Measurements from ENCODE around the gene MYF6. TPM values are rescaled to one million over a fixed set of nuclear protein-coding genes. Genes with fewer than 3 reads are reported as not detected.
A peak's percentile ranks its signal among the peaks of the same experiment; 100 is the strongest.

MYF6 gene
- total RNA-seq, 1 donor from 2014 or later = not detected

DNA sequence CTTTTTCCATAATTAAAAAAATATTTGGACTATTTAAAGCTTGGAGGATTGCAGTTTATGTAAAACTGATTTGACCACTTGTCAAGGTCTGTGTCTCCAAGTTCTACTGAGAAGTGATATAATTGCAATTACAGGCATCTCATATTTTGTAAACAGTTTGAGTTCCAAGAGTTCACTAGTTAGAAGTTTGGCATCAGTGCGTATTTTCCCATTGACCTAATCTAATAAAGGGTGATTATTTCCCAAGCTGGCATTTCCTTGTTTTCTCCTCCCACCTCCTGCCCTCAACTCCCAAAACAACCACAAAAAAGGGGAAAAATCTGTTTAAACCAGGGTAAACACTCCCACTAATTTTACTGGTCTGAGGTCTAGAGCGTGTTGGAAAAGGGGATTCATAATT lies 3.0 kb upstream of the MYF6 start:
- ATAC-seq (no peak), DNase-seq (ENCODE audit: low spot score) (no peak)

DNA sequence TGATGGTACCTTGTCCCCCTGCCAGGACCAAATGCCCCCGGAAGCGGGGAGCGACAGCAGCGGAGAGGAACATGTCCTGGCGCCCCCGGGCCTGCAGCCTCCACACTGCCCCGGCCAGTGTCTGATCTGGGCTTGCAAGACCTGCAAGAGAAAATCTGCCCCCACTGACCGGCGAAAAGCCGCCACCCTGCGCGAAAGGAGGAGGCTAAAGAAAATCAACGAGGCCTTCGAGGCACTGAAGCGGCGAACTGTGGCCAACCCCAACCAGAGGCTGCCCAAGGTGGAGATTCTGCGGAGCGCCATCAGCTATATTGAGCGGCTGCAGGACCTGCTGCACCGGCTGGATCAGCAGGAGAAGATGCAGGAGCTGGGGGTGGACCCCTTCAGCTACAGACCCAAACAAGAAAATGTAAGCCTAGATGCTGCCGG lies 410 bp downstream of the MYF6 start:
- no peak for DNase-seq (ENCODE audit: low spot score)
- ATAC-seq = no peak

DNA sequence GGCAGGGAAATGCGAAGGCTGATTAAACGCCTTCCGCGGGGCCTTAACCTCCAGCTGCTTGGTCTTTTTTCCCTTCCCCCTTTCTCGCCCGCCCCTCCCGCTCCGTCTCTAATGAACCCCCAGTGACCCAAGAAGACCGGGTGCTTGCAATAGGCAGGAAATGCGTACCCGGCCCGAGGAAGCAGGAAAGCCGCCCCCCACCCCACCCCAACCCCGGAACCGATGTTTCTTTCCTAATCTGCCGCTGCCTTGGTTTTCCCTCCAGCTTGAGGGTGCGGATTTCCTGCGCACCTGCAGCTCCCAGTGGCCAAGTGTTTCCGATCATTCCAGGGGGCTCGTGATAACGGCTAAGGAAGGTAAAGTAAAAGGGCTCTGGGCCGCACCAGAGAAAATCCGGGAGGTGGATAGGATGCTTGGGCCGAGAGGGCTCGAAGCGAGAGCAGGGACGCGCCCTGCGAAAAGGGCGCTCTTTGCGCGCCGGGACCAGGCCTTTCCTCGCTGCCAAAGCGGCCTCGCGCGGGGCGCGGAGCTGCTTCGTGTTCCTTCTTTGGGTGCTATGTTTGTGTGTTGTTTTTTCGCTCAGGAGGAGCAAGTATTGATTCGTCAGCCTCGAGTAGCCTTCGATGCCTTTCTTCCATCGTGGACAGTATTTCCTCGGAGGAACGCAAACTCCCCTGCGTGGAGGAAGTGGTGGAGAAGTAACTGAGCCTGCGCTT lies 983 bp downstream of the MYF6 start:
- DNase-seq (ENCODE audit: low spot score) (no peak), ATAC-seq (peak; percentile 40)

DNA sequence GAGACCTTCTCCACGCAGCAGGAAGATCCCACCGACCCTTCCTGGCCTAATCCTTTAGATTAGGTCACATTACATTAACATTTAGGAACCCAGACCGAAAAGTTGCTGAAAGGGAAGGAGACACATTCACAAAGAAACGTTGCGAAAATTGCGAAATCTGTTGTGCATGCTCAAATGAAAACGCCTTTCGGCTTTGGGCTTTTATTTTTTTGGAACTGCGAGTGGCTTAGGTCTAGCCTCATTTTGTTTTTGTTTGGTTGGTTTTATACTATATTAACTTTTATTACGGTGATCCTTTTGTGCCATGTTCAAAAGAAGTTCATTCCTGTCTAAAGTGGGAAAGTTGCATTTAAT lies 1.5 kb downstream of the MYF6 start:
- no peak for DNase-seq (ENCODE audit: low spot score)
- ATAC-seq = no peak

DNA sequence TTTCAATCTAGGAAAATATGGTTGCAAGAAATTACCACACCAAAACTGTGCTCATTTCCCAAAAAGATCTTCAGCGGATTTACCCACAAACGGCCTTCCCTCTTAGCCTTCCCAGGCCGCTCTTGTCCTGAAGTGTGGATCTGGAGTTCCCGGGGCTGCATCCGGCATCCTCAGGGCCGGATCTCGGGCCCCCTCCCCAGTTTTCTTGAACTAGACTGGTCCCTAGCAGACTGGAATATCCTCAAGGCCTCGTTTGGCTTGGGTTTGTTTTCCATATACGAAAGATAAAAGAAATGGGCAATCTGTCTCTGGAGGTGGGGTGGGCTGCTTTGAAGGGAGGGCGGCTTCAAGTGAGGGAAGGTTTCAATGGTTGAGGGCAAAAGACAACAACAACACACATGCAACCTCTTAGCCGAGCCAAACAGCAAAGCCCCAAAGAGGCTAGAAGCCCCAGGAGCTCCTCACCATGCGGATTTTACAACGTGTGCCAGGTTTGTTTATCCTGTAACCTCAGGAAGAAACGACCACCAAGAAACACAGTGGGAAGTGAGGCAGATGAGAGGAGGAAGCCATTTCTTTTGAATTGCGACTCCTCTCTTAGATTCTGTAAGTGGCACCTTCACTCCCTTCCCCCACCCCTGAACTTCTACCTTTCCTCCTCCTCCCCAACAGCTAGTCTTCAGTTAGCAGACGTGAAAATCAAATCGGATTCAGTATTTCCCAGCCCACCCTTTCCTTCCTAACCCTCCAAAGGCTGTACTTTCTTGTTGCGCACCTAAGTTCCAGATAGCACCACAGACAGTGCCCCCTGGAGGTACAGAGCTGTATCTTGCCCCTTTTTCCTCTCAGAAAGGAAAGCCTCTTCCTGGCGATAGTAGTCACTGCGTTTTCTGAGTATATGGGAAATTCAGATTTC lies 2.6 kb downstream of the MYF6 start:
- ATAC-seq (peak; percentile 58), DNase-seq (ENCODE audit: low spot score) (no peak)

DNA sequence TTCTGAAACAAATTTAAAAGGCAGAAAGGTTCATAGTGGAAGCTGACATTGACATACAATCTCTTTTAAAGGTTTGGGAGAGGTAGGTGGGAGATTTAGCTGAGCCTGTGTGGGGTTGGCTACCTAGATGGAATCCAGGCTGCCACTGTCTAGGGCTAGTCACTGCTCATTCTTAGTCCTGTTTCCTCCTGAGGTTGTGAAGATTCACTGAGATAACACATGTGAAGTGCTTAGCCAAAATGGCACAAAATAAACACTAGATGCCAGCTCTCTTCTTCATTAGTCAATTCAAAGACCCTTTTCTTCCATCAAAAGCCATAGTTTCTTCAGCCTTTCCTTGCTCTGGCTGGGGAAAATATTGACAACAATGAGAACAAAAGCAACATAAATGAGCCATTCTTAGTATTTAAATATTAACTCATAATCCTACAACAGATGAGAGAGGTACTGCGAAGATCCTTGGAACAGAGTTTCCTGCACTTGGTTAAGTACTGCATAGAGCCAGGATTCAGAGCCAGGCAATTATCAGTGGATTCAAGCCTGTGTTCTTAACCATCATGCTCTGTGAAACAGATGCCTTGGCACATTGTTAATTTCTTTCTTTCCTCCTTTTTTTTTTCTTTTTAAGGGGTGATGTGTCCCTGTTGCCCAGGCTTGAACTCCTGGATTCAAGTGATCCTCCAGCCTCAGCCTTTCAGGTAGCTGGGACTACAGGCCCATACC lies 3.5 kb downstream of the MYF6 start:
- ATAC-seq = no peak
- DNase-seq (ENCODE audit: low spot score) = no peak

DNA sequence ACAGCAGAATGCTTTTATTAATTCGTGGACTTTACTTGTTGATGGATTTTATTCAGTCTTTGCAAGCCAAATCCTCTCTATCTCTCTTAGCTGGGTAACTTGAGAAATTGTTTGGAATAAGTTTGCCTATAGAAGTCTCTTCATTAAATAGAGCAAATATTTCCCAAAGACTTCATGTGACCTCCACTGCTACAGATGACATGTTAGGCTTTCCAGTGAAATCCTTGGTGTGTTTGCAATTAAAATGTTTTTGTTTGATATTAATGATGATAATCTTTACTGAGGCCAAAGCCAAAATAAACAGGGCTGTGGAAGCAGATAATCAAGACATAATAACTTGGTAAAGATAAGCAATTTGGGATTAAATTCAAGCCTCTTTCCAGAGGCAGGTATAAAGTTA lies 4.4 kb downstream of the MYF6 start:
- DNase-seq (ENCODE audit: low spot score) (no peak), ATAC-seq (no peak)

DNA sequence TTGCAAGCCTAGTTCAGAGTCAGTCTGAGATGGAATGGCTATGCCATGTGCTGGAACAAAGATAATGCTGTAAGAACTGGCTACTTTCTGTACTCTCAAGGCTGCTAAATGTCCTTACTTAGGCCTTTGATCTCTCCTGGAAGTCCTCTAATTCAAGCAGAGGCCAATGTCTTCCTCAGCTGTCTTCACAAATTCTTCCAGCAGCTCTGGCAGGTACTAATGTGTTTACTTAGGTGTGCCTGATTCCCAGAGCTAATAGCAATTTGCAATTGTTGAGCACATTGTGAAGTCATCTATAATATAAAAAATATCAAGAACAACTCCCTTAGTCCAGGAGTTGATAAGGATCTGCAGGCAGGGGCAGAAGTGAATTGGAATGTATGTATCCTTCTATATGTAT lies 5.4 kb downstream of the MYF6 start:
- DNase-seq (ENCODE audit: low spot score) (no peak), ATAC-seq (no peak)

DNA sequence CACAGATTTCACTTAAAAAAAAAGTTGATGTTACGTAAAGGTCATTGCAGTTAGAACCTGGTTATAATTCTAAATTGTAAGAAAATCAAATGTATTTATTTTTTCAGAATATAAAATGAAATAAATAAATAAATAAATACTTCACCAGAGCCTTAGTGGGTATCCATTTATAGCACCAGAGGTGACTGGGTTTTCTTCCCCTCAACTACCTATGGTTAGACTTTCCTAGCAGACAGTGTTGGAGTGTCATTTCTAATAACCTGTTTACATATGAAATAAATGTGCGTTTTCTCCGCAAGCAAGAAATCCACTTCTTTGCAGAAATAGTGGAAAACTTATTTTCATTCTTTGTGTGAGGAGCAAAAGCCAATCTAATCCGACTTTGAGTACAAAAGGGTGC lies 6.0 kb downstream of the MYF6 start:
- no peak for DNase-seq (ENCODE audit: low spot score)
- ATAC-seq = no peak

DNA sequence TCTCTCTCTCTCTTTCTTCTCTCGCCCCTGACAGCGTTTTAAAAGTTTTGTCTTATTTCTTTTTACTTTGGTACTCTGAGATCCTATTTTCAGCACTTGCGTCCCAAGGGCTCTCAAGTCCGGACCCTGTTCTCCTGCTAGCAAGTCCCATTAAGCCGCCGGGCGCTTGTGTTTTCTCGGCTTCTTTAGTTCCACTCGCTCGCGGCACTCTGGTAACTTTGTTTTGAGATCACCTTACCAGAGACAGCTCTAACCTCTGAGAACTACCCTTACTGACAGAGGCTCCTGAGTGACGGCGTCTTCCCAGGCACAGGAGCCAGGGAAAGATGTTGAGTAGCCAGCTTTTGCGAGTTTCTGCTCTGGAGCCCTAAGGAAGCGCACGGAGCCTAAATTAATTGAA lies 6.6 kb downstream of the MYF6 start:
- peak; percentile 56 for ATAC-seq
- DNase-seq (ENCODE audit: low spot score) = no peak

DNA sequence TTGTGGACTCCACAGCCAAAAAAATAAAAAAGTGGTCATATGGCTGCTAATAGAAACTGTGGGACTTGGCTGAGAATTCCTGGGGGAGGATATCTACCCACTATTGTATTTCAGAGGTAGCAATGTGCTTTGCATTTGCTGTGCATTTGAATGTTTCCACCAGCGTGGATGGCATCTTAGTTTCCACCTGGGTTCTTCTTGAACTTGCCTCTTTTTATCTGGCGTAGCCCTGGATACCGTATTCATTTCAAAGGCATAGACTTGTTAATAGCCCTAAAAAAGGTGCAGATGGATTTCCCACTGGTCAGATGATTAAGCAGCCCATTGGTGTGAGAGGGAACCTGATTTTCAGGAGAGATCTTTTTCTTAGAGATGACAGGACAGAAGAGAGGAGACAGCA lies 7.4 kb downstream of the MYF6 start:
- no peak for ATAC-seq
- DNase-seq (ENCODE audit: low spot score) = no peak

DNA sequence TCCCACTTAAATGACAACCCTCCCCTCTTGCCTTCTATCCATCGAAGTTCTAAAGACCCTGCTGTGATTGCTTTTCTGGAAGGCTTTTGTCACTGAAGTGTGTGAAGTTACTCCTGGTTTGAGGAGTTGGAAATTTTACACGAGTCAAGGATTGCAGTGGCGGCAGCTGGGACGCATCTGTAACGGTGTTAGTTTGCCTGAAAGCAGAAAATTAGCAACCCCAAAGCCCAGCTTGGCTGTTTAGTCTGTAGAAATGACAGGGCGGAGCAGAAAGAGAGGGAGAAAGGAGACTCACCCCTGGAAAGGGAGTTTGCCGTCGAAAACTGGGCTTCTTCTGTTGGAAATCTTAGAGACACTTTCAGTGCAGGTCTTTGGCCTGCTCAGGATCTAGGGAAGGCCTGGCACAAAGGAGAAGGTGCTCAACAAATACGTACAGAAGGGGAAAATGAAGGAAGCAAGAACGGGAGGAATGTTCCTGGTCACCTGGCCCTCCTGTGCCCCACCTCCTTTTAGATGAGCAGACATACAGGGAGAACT lies 8.3 kb downstream of the MYF6 start:
- DNase-seq (ENCODE audit: low spot score) (no peak), ATAC-seq (no peak)

DNA sequence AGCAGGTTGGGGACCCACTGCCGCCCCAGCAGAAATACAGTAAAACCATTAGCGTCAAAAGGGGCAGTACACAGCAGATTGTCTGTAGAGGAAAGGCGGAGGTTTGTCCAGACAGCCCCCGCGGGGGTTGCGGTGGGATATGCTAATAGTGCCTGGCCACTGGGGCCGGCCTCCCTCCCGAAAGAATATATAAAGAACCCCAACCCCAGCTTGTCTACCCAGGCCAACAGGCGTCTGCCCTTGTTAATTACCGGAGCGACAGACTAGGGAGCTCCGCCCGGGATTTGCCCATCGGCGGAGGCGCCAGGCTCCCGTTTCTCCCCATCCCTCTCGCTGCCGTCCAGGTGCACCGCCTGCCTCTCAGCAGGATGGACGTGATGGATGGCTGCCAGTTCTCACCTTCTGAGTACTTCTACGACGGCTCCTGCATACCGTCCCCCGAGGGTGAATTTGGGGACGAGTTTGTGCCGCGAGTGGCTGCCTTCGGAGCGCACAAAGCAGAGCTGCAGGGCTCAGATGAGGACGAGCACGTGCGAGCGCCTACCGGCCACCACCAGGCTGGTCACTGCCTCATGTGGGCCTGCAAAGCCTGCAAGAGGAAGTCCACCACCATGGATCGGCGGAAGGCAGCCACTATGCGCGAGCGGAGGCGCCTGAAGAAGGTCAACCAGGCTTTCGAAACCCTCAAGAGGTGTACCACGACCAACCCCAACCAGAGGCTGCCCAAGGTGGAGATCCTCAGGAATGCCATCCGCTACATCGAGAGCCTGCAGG lies 9.4 kb downstream of the MYF6 start, which contains the start of gene MYF5:
MYF5 (plus strand) TSS at position 217 of the 774 bp plus-strand sequence; CDS start at position 369, 152 bp downstream.
- DNase-seq (ENCODE audit: low spot score) = no peak
- ATAC-seq = no peak

DNA sequence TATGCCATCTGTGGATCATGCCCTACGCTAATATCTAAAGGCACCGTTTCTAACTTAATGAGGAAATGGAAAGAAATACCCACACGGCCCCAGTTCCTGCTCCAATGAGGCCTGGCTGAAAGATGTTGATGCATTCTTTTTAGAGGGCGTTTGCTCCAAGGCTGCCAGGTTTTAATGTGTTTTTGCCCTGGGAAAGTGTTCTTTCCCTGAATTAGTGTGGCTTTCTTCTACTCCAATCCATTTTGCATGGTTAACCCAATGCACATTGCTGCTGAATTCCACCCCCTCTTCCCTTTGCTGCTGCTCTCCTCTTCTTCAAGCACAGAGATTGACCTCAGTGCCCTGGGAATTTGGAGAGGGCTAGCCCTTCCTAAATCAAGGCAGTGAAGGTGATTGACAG lies 10.4 kb downstream of the MYF6 start:
- no peak for DNase-seq (ENCODE audit: low spot score)
- ATAC-seq = no peak

DNA sequence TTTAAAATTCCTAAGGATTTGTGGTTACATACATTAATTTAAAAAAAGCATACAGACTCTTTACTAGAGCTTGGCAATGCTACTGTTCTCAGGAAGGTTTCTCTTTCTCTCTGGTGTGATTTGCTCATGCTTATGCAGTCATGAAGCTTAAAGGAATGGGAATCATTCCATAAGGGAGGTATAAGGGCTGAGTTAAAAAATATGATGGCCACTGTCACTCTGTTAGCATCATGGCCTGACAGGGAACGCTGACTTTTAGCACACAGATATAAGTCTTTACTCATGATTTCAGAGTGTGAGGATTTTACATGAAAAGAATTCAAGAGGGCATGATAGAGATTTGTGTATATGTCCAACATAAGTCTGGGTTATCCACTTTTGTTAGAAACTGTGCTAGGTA lies 13.1 kb downstream of the MYF6 start:
- ATAC-seq (no peak), DNase-seq (ENCODE audit: low spot score) (no peak)

DNA sequence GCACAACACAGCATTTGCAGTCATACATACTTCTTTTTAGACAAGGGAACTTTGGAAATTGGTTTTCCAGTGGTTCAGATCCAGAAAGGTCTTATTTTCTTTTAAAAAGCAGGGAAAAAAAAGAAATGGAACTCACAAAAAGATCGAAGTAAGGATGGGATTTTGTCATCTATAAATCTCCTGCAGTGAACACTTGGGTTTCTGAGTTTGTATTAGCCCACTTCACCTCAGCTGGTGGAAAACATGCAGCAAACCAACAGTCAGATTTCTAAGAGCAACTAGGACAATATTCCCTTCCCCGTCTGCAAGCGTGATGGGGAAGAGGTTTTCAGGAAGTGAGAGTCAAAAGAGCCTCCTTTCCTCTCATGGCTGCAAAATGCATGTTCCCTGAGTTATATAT lies 13.9 kb downstream of the MYF6 start:
- no peak for DNase-seq (ENCODE audit: low spot score)
- no peak for ATAC-seq

DNA sequence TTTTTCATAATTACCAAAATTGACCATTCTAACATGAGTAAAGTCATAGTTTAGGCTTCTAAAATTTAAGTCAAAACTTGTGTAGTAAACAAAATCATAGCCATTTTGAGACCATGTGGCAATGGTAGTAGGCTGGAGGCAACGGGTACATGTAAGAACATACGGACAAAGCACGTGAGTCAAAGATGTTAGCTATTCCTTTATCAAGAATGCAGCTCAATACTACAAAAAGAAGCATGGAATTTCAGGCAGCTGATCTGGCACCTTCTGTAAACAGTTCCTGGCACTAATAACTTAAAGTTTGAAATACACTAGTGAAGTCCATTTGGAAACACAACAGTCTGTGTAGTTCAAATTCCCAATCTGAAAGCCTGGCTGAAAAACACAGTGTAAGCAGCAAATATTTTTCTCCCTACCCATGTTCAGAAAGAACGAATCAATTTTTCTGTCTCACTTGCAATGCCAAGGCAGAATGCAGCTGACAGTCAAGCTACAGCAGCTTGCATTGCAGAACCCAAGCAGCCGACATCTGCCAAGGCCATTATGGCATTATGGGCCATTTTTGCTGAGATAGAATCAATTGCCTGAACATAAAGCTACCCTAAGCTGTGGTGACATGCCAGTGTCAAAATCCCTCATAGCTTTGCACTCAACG lies 38.5 kb downstream of the MYF6 start:
- ATAC-seq = no peak

DNA sequence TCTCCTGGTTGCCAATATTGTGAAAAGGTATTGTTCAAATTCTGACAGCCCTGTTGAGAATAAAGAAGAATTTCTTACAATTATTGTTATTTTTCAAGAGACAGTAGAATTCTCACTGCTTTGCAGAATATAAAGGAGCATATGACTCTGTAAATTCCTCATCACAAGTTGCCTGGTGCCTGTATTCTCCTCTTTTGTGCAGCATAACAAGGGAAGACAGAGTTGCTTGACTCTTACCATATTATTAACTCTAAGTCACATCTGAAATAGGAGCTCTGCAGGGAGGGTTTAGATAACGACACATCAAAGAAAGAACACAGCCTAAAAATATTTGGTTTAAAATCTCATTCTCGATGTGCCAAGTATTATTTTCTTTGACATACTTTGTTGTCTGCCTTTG lies 40.4 kb downstream of the MYF6 start:
- ATAC-seq = no peak
- no peak for DNase-seq (ENCODE audit: low spot score)

More for the DNA sequence above, 38.5 kb downstream of the MYF6 start:
- no peak for DNase-seq (ENCODE audit: low spot score)

DNA sequence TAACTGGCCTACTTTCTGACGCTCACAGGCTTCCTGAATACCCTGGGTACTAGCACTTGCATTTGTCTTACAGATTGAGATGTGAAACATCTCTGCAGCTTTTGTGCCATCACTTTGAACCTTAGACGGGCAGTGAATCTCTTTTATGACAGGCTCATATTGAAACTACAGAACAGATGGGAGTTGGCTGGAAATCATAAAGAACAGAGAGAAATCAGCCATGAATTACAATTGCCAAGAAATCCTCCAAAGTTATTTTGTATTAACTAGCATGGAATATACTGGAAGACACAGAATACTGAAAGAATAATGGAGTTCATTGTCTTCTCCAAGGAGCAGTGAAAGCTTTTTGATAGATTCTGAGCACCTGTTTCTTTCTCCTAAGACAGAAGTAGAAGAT lies 42.0 kb downstream of the MYF6 start:
- ATAC-seq (no peak), DNase-seq (ENCODE audit: low spot score) (no peak)

DNA sequence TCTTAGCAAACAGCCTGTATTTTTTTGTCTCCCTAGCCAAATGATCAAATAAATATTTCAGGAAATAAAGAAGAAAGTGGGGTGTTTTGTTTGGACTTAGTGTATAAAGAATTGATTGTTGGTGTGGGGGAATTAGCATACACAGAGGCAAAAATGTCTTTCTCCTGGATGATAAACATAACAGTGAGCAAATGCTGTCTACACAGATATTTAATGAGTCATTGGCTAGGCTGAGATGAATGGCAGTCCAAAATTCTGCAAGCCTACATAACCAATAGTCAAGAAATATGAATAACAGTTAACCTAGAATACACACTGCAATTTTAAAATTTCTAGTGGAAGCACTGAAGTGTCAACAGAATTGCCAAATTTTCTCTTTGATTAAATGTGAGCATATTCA lies 45.0 kb downstream of the MYF6 start:
- no peak for DNase-seq (ENCODE audit: low spot score)
- ATAC-seq = no peak

All from left lobe of liver (tissue), 2 donors.